ENCODE data around the gene SORCS2.

- TF ChIP-seq, protein P1, sequence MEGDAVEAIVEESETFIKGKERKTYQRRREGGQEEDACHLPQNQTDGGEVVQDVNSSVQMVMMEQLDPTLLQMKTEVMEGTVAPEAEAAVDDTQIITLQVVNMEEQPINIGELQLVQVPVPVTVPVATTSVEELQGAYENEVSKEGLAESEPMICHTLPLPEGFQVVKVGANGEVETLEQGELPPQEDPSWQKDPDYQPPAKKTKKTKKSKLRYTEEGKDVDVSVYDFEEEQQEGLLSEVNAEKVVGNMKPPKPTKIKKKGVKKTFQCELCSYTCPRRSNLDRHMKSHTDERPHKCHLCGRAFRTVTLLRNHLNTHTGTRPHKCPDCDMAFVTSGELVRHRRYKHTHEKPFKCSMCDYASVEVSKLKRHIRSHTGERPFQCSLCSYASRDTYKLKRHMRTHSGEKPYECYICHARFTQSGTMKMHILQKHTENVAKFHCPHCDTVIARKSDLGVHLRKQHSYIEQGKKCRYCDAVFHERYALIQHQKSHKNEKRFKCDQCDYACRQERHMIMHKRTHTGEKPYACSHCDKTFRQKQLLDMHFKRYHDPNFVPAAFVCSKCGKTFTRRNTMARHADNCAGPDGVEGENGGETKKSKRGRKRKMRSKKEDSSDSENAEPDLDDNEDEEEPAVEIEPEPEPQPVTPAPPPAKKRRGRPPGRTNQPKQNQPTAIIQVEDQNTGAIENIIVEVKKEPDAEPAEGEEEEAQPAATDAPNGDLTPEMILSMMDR (conservative IDR thresholded peaks at IDR 0.05; ENCODE audit: low read length), result no peak
- no peak for TF ChIP-seq EZH2phosphoT487 (IDR thresholded peaks at IDR 0.05; ENCODE audit: borderline replicate concordance, low read depth, low read length)
These were observed 40.6 kb upstream of the SORCS2 start for GRCh38 chr4:7151668-7152227.

Data from OCI-LY7 (cell line).